SK-N-SH (cell line): ENCODE results near the gene SLC25A46.

ENCODE experiments used
- CTCF ChIP-seq: fragments of 200-600 bp; sonication (generic); IDR thresholded peaks from 2 replicates; pipeline ENCODE4 v1.6.1; 2017; ENCODE audit warnings: antibody characterized with exemption, mild to moderate bottlenecking, moderate library complexity
- FOSL2 ChIP-seq: IDR thresholded peaks from 2 replicates; pipeline ENCODE4 v1.4.0; 2012; ENCODE audit warnings: low read depth, mild to moderate bottlenecking, moderate library complexity, borderline replicate concordance
- JUND ChIP-seq: IDR thresholded peaks from 2 replicates; pipeline ENCODE4 v1.4.0; 2012
- MAX ChIP-seq: IDR thresholded peaks from 2 replicates; pipeline ENCODE4 v1.4.0; 2012; ENCODE audit warnings: low read depth
- PBX3 ChIP-seq: IDR thresholded peaks from 2 replicates; pipeline ENCODE4; 2012
- POLR2AphosphoS5 ChIP-seq: IDR thresholded peaks from 2 replicates; pipeline ENCODE4 v1.6.1; 2012; ENCODE audit warnings: low read depth, low read length
- RAD21 ChIP-seq: IDR thresholded peaks from 2 replicates; pipeline ENCODE4 v1.6.1; 2012; ENCODE audit warnings: mild to moderate bottlenecking, low read length
- REST ChIP-seq: IDR thresholded peaks from 2 replicates; pipeline ENCODE4 v1.6.1; 2012; ENCODE audit warnings: mild to moderate bottlenecking, low read depth, low read length, moderate library complexity
- RFX5 ChIP-seq: IDR thresholded peaks from 2 replicates; pipeline ENCODE4 v1.6.1; 2012; ENCODE audit warnings: mild to moderate bottlenecking, improper control_type of control experiment, low read length
- USF1 ChIP-seq: IDR thresholded peaks from 2 replicates; pipeline ENCODE4 v1.4.0; 2012; ENCODE audit warnings: low read depth, borderline replicate concordance

GRCh38 chr5:110738812-110739651 lies at the start of gene SLC25A46:
- TF ChIP-seq REST, result no peak
- TF ChIP-seq RAD21, result no peak
- TF ChIP-seq CTCF, result no peak
- TF ChIP-seq MAX, result peak; percentile 89
- TF ChIP-seq POLR2AphosphoS5, result peak; percentile 76; the same call in 1 of the 2 replicates
- TF ChIP-seq FOSL2, result no peak
- TF ChIP-seq RFX5, result no peak
- peak; percentile 97 for TF ChIP-seq USF1
- 0 out of 2 replicates have a peak, but pooled peaks have one; percentile 29 for TF ChIP-seq PBX3
- no peak for TF ChIP-seq JUND
